ENCODE results near the gene SPACDR.

SPACDR gene

GRCh38 chr7:100413346-100413745 is 50.7 kb downstream of the SPACDR start:
- DNase-seq (ENCODE audit: low read depth) = no peak

GRCh38 chr7:100411101-100411500 is 53.0 kb downstream of the SPACDR start:
- DNase-seq (ENCODE audit: low read depth) = no peak

GRCh38 chr7:100407285-100408180 is 56.5 kb downstream of the SPACDR start:
- peak; percentile 79 for DNase-seq (ENCODE audit: low read depth)

GRCh38 chr7:100406767-100407166 is 57.3 kb downstream of the SPACDR start:
- peak; percentile 86 for DNase-seq (ENCODE audit: low read depth)

Measured in amniotic epithelial cell (primary cell).